Lower leg skin (tissue), 3 donors: ENCODE results near the gene NDUFA7.

ENCODE experiments used
- CTCF ChIP-seq, 3 donors: fragments of 450-650 bp; IDR thresholded peaks; one replicate each; pipeline ENCODE4 v1.5.1; 2016; ENCODE audit warnings: antibody characterized with exemption in 3 of 3, mild to moderate bottlenecking in 3 of 3, moderate library complexity in 2 of 3
- POLR2A ChIP-seq, 2 donors: fragments of 450-650 bp; IDR thresholded peaks; one replicate each; pipeline ENCODE4 v1.6.1; 2016 to 2017; ENCODE audit warnings: antibody characterized with exemption in 2 of 2, mild to moderate bottlenecking in 1 of 2, moderate library complexity in 1 of 2

GRCh38 chr19:8325454-8325853 lies 4.3 kb upstream of the NDUFA7 start:
- TF ChIP-seq CTCF (IDR thresholded peaks at IDR 0.05): no peak
- TF ChIP-seq POLR2A (IDR thresholded peaks at IDR 0.05): no peak
